Measurements from ENCODE around the gene ACP7. TPM values are rescaled to one million over a fixed set of nuclear protein-coding genes. Genes with fewer than 3 reads are reported as not detected.

ACP7 gene
- polyA plus RNA-seq (2012; rRNA removed), result 0.24 and 0.36 TPM in 2 replicates
- 0.13 and 0.31 TPM in 2 replicates for polyA plus RNA-seq (2012; cell fraction: cytosol; rRNA removed)
- polyA plus RNA-seq (2012; cell fraction: nucleus; rRNA removed), result 0.41 and 0.45 TPM in 2 replicates

- WGBS (ENCODE audit: low lambda C conversion rate), result 22% methylated on average over 35 of the region's 54 CpGs
- Histone ChIP-seq H3K4me2 (peak within 1 kb of the TSS; percentile 67), H3K36me3 (replicated peaks in 1 of 2; ENCODE audit: control insufficient read depth in 1 of 2, insufficient read depth in 2 of 2, low read length in 1 of 2) (no peaks in the 10 kb centered on the region), H3K4me1 (ENCODE audit: control insufficient read depth in 1 of 2, insufficient read depth in 2 of 2, low read depth in 1 of 2, low read length in 1 of 2) (peaks cover 0 to 7% of the 10 kb centered on the region in 2 experiments; a peak in 1 of 4 replicates), H3K9me3 (no peaks in the 10 kb centered on the region), H3K27me3 (ENCODE audit: insufficient read depth) (no peaks in the 10 kb centered on the region), H3K9ac (peak within 1 kb of the TSS; percentile 49), H3K4me3 (ENCODE audit: low read depth in 2 of 2, low read length in 1 of 2) (peak within 1 kb of the TSS; percentile 35 to 57; a peak in 3 of 4 replicates), H3F3A (replicated peaks; ENCODE audit: insufficient read depth) (peaks cover 13% of the 10 kb centered on the region), H4K20me1 (ENCODE audit: insufficient read depth) (no peaks in the 10 kb centered on the region), H3K9me2 (no peaks in the 10 kb centered on the region), H3K27ac (ENCODE audit: low read depth in 2 of 2, low read length in 1 of 2) (no peak within 1 kb of the TSS), H2AFZ (ENCODE audit: low read depth) (peak within 1 kb of the TSS; percentile 79), H3K79me2 (ENCODE audit: insufficient read depth) (no peaks in the 10 kb centered on the region)
- no peak for TF ChIP-seq TAF1 (IDR thresholded peaks at IDR 0.05; ENCODE audit: borderline replicate concordance, low read depth, low read length)
- no peak for TF ChIP-seq TCF12 (IDR thresholded peaks at IDR 0.05)
- TF ChIP-seq GABPA (IDR thresholded peaks at IDR 0.05; ENCODE audit: low read depth), result no peak
- TF ChIP-seq USF1 (IDR thresholded peaks at IDR 0.05; ENCODE audit: borderline replicate concordance, low read depth), result no peak
- TF ChIP-seq RAD21 (IDR thresholded peaks at IDR 0.05; ENCODE audit: low read length), result no peak
- no peak for TF ChIP-seq IRF3 (IDR thresholded peaks at IDR 0.05; ENCODE audit: low read depth, low read length)
- no peak for TF ChIP-seq CTCF (IDR thresholded peaks at IDR 0.05)
- no peak for TF ChIP-seq RFX5 (IDR thresholded peaks at IDR 0.05; ENCODE audit: low read length)
- no peak for TF ChIP-seq MXI1 (IDR thresholded peaks at IDR 0.05; ENCODE audit: low read depth, low read length)
- no peak for TF ChIP-seq FOXM1 (IDR thresholded peaks at IDR 0.05; ENCODE audit: low read depth)
- TF ChIP-seq MAX (IDR thresholded peaks at IDR 0.05; ENCODE audit: low read depth), result no peak
- no peak for TF ChIP-seq MEF2A (IDR thresholded peaks at IDR 0.05; ENCODE audit: borderline replicate concordance, low read depth)
- TF ChIP-seq EZH2phosphoT487 (IDR thresholded peaks at IDR 0.05; ENCODE audit: borderline replicate concordance, low read depth), result no peak
- TF ChIP-seq GATA2 (CRISPR knock-in tag; IDR thresholded peaks at IDR 0.05), result no peak
- no peak for TF ChIP-seq PBX3 (IDR thresholded peaks at IDR 0.05)
- ChIA-PET POLR2A (no interaction called here), CTCF (interaction anchor here (0.8 to 1.8 kb wide), 5 partner anchors 26 to 108 kb away, joined by 3 to 7 read pairs (median 3); partner anchors contain the start of gene FBXO17)
- peak; percentile 64 for DNase-seq
These were observed at the start of gene ACP7 for GRCh38 chr19:39083983-39084731. TSS of gene ACP7 (plus strand) at chr19:39084368. CDS start at chr19:39085270, 902 bp downstream.
